Astrocyte (in vitro differentiated cells and primary cell): ENCODE results near the gene RLN3.

Experiments used
- EZH2 ChIP-seq: IDR thresholded peaks from 2 replicates; pipeline ENCODE4 v1.6.1; 2012; ENCODE audit warnings: mild to moderate bottlenecking, low read length, inconsistent platforms; ENCODE audit not compliant: insufficient read depth
- TF ChIP-seq, protein P1 (sequence below): IDR thresholded peaks from 2 replicates; pipeline ENCODE4 v1.5.1; 2011; ENCODE audit warnings: low read depth, mild to moderate bottlenecking, inconsistent platforms, low read length, moderate library complexity; ENCODE audit not compliant: insufficient read depth

GRCh38 chr19:14050512-14050911, 22.6 kb downstream of the RLN3 start:
- TF ChIP-seq, protein P1, sequence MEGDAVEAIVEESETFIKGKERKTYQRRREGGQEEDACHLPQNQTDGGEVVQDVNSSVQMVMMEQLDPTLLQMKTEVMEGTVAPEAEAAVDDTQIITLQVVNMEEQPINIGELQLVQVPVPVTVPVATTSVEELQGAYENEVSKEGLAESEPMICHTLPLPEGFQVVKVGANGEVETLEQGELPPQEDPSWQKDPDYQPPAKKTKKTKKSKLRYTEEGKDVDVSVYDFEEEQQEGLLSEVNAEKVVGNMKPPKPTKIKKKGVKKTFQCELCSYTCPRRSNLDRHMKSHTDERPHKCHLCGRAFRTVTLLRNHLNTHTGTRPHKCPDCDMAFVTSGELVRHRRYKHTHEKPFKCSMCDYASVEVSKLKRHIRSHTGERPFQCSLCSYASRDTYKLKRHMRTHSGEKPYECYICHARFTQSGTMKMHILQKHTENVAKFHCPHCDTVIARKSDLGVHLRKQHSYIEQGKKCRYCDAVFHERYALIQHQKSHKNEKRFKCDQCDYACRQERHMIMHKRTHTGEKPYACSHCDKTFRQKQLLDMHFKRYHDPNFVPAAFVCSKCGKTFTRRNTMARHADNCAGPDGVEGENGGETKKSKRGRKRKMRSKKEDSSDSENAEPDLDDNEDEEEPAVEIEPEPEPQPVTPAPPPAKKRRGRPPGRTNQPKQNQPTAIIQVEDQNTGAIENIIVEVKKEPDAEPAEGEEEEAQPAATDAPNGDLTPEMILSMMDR: no peak
- no peak for TF ChIP-seq EZH2
